SK-N-SH (cell line): ENCODE data around the gene HOXA5. TPM values are rescaled to one million over a fixed set of nuclear protein-coding genes. Genes with fewer than 3 reads are reported as not detected.
A peak's percentile ranks its signal among the peaks of the same experiment; 100 is the strongest.

ENCODE experiments used
- CTCF ChIA-PET: fragments of 300-600, 350-600 bp; formaldehyde crosslinking; extraction: SDS; loops from one replicate; lab custom pipeline; 2021; lab: Yijun Ruan, JAX
- POLR2A ChIA-PET: fragments of 350-600 bp; sonication (Branson Sonifier 250); formaldehyde crosslinking; extraction: SDS; loops from one replicate; lab custom pipeline; 2020; ENCODE audit warnings: antibody characterized with exemption, inconsistent platforms; lab: Yijun Ruan, JAX
- DNase-seq: peaks from one replicate; pipeline ENCODE4 v3.0.0; 2012
- H2AFZ ChIP-seq: fragments of 200-600 bp; sonication (generic); 2 replicates; pipeline ENCODE4 v1.8.1; 2016; ENCODE audit warnings: antibody characterized with exemption, mild to moderate bottlenecking, low read depth
- H3F3A ChIP-seq: fragments of 200-600 bp; sonication (generic); replicated peaks from 2 replicates; pipeline ENCODE3; 2016; ENCODE audit warnings: antibody characterized with exemption, mild to moderate bottlenecking; ENCODE audit not compliant: insufficient read depth
- H3K27ac ChIP-seq, 2 experiments: fragments of 200-500 bp in 1 of 2; fragments of 200-600 bp in 1 of 2; sonication (Bioruptor generic) in 1 of 2; sonication (generic), shearing (Covaris generic) in 1 of 2; 2 replicates each; pipeline versions ENCODE4 v1.5.1 to v1.6.1; 2014 to 2016; ENCODE audit warnings: low read depth in 2 of 2, inconsistent platforms in 1 of 2, low read length in 1 of 2, mild to moderate bottlenecking in 1 of 2, mixed read lengths in 1 of 2
- H3K27me3 ChIP-seq: fragments of 200-600 bp; sonication (generic), shearing (Covaris generic); 2 replicates; pipeline ENCODE4 v1.6.1; 2016; ENCODE audit warnings: mixed run types; ENCODE audit not compliant: insufficient read depth
- H3K36me3 ChIP-seq, 2 experiments: fragments of 200-500 bp in 1 of 2; fragments of 200-600 bp in 1 of 2; sonication (Bioruptor generic) in 1 of 2; sonication (generic) in 1 of 2; replicated peaks in 1 of 2; 2 replicates each; pipeline versions ENCODE3 to v1.5.1; 2014 to 2016; ENCODE audit warnings: low read length in 1 of 2, mild to moderate bottlenecking in 1 of 2; ENCODE audit not compliant: insufficient read depth in 2 of 2, control insufficient read depth in 1 of 2
- H3K4me1 ChIP-seq, 2 experiments: fragments of 200-500 bp in 1 of 2; fragments of 200-600 bp in 1 of 2; sonication (Bioruptor generic) in 1 of 2; sonication (generic), shearing (Covaris generic) in 1 of 2; 2 replicates each; pipeline versions ENCODE4 v1.5.1 to v1.6.1; 2014 to 2016; ENCODE audit warnings: low read depth in 1 of 2, low read length in 1 of 2, mixed run types in 1 of 2; ENCODE audit not compliant: insufficient read depth in 2 of 2, control insufficient read depth in 1 of 2
- H3K4me2 ChIP-seq: fragments of 200-600 bp; sonication (generic), shearing (Covaris generic); 2 replicates; pipeline ENCODE4 v1.6.1; 2017; ENCODE audit warnings: mixed run types
- H3K4me3 ChIP-seq, 2 experiments: fragments of 200-500 bp in 1 of 2; fragments of 200-600 bp in 1 of 2; sonication (Bioruptor generic) in 1 of 2; sonication (generic), shearing (Covaris generic) in 1 of 2; 2 replicates each; pipeline versions ENCODE4 v1.5.1 to v1.8.1; 2014 to 2016; ENCODE audit warnings: low read depth in 2 of 2, inconsistent platforms in 1 of 2, low read length in 1 of 2, mild to moderate bottlenecking in 1 of 2, mixed read lengths in 1 of 2, moderate library complexity in 1 of 2
- H3K79me2 ChIP-seq: fragments of 200-600 bp; sonication (generic); 2 replicates; pipeline ENCODE4 v1.8.1; 2017; ENCODE audit warnings: mild to moderate bottlenecking; ENCODE audit not compliant: insufficient read depth
- H3K9ac ChIP-seq: fragments of 200-600 bp; sonication (generic); 2 replicates; pipeline ENCODE4 v1.6.1; 2017; ENCODE audit warnings: mixed run types
- H3K9me2 ChIP-seq: fragments of 200-600 bp; sonication (generic); 2 replicates; pipeline ENCODE4 v1.6.1; 2017; ENCODE audit warnings: mixed run types
- H3K9me3 ChIP-seq: fragments of 200-600 bp; sonication (generic); 2 replicates; pipeline ENCODE4 v1.6.1; 2017; ENCODE audit warnings: mixed run types, mild to moderate bottlenecking, moderate library complexity
- H4K20me1 ChIP-seq: fragments of 200-600 bp; sonication (generic); 2 replicates; pipeline ENCODE4 v1.6.1; 2017; ENCODE audit warnings: mild to moderate bottlenecking, mixed run types; ENCODE audit not compliant: insufficient read depth
- CTCF ChIP-seq: fragments of 200-600 bp; sonication (generic); IDR thresholded peaks from 2 replicates; pipeline ENCODE4 v1.6.1; 2017; ENCODE audit warnings: antibody characterized with exemption, mild to moderate bottlenecking, moderate library complexity
- EP300 ChIP-seq, 2 experiments: IDR thresholded peaks; 2 replicates each; pipeline versions ENCODE4 v1.4.0 to v1.6.1; 2012; ENCODE audit warnings: borderline replicate concordance in 1 of 2, low read depth in 1 of 2, low read length in 1 of 2
- FOSL2 ChIP-seq: IDR thresholded peaks from 2 replicates; pipeline ENCODE4 v1.4.0; 2012; ENCODE audit warnings: low read depth, mild to moderate bottlenecking, moderate library complexity, borderline replicate concordance
- FOXJ3 ChIP-seq: sonication (generic); formaldehyde crosslinking; IDR thresholded peaks from 2 replicates; pipeline ENCODE4 v1.5.1; 2020; ENCODE audit warnings: mild to moderate bottlenecking, missing genetic modification reagents
- FOXM1 ChIP-seq: IDR thresholded peaks from 2 replicates; pipeline ENCODE4 v1.4.0; 2012; ENCODE audit warnings: low read depth, mild to moderate bottlenecking
- GATA2 ChIP-seq: sonication (generic); formaldehyde crosslinking; IDR thresholded peaks from 2 replicates; pipeline ENCODE4 v1.5.0; 2020; ENCODE audit warnings: mild to moderate bottlenecking, missing genetic modification reagents
- MAX ChIP-seq: IDR thresholded peaks from 2 replicates; pipeline ENCODE4 v1.4.0; 2012; ENCODE audit warnings: low read depth
- MXI1 ChIP-seq: IDR thresholded peaks from 2 replicates; pipeline ENCODE4 v1.6.1; 2012; ENCODE audit warnings: mild to moderate bottlenecking, low read depth, low read length, improper control_type of control experiment
- NFIC ChIP-seq: IDR thresholded peaks from 2 replicates; pipeline ENCODE4 v1.4.0; 2012; ENCODE audit warnings: borderline replicate concordance
- NRF1 ChIP-seq: IDR thresholded peaks from 2 replicates; pipeline ENCODE4 v1.6.1; 2012; ENCODE audit warnings: low read depth, mild to moderate bottlenecking, low read length
- POLR2AphosphoS5 ChIP-seq: IDR thresholded peaks from 2 replicates; pipeline ENCODE4 v1.6.1; 2012; ENCODE audit warnings: low read depth, low read length
- RAD21 ChIP-seq: IDR thresholded peaks from 2 replicates; pipeline ENCODE4 v1.6.1; 2012; ENCODE audit warnings: mild to moderate bottlenecking, low read length
- RCOR1 ChIP-seq: fragments of 150-350 bp; IDR thresholded peaks from 2 replicates; pipeline ENCODE4 v1.6.1; 2017; ENCODE audit warnings: antibody characterized with exemption, low read length
- REST ChIP-seq: IDR thresholded peaks from 2 replicates; pipeline ENCODE4 v1.6.1; 2012; ENCODE audit warnings: mild to moderate bottlenecking, low read depth, low read length, moderate library complexity
- SIN3A ChIP-seq: IDR thresholded peaks from 2 replicates; pipeline ENCODE4 v1.6.1; 2012; ENCODE audit warnings: low read depth, mild to moderate bottlenecking, low read length, moderate library complexity, borderline replicate concordance
- SMC3 ChIP-seq: IDR thresholded peaks from 2 replicates; pipeline ENCODE4 v1.6.1; 2012; ENCODE audit warnings: low read depth, low read length, improper control_type of control experiment
- TEAD4 ChIP-seq: IDR thresholded peaks from 2 replicates; pipeline ENCODE4 v1.4.0; 2012; ENCODE audit warnings: mild to moderate bottlenecking, borderline replicate concordance; ENCODE audit not compliant: insufficient read depth
- ZBTB33 ChIP-seq: IDR thresholded peaks from 2 replicates; pipeline ENCODE4 v1.4.0; 2012; ENCODE audit warnings: low read depth, borderline replicate concordance
- WGBS: methylation state at CpG from one replicate; pipeline ENCODE4 v1.1.6; 2017; ENCODE audit warnings: low lambda C conversion rate; 5-methylcytosine and 5-hydroxymethylcytosine counted together
- polyA plus RNA-seq, 3 experiments: library from polyadenylated mRNA; depleted of rRNA; stranded (reverse); fragments of >200 nt; gene quantifications; 2 replicates each; pipeline ENCODE4 v1.2.3, GENCODE V29; 2012

Gene HOXA5
- polyA plus RNA-seq, 1 of the 3 experiments (the other 2 are of a cell fraction) = not detected

- Histone ChIP-seq H3K27me3 (peaks cover 91% of the 10 kb centered on the region), H4K20me1 (peaks cover 5% of the 10 kb centered on the region), H3K4me3 (no peak overlapping the region), H3K9me3 (no peaks in the 10 kb centered on the region), H3K9ac (no peak overlapping the region), H3K79me2 (no peaks in the 10 kb centered on the region), H2AFZ (no peak overlapping the region), H3K4me1 (peaks cover 0 to 8% of the 10 kb centered on the region in 2 experiments; a peak in 1 of 4 replicates), H3K9me2 (no peaks in the 10 kb centered on the region), H3F3A (peaks cover 13% of the 10 kb centered on the region), H3K4me2 (0 out of 2 replicates have a peak overlapping the region, but pooled peaks have one; percentile 4), H3K36me3 (no peaks in the 10 kb centered on the region), H3K27ac (no peak overlapping the region)
- 15% methylated on average over 33 of the region's 47 CpGs for WGBS
- TF ChIP-seq GATA2 (CRISPR knock-in tag) (no peak), FOSL2 (no peak), CTCF (peak; percentile 34; the same call in 1 of the 2 replicates)
- no peak for DNase-seq
- ChIA-PET CTCF (interaction anchor here (0.6 to 12.1 kb wide), 4 partner anchors 10 to 1348 kb away, joined by 3 to 270 read pairs (median 104); partner anchors contain the start of genes HOXA10, HOXA3, HOXA5 and HOXA6), POLR2A (no interaction called here)
Observed at GRCh38 chr7:27164367-27165088, 21.0 kb upstream of the HOXA5 start.

GRCh38 chr7:27164045-27164366 is 20.5 kb upstream of the HOXA5 start:
- no peak overlapping the region for H2AFZ ChIP-seq
- no peak overlapping the region for H3K27ac ChIP-seq
- peaks cover 0 to 8% of the 10 kb centered on the region in 2 experiments; a peak in 1 of 4 replicates for H3K4me1 ChIP-seq
- peaks cover 5% of the 10 kb centered on the region for H4K20me1 ChIP-seq
- 29% methylated on average over 12 of the region's 12 CpGs for WGBS
- H3K79me2 ChIP-seq = no peaks in the 10 kb centered on the region
- ChIA-PET CTCF (interaction anchor here (0.6 to 12.1 kb wide), 5 partner anchors 11 to 1349 kb away, joined by 3 to 270 read pairs (median 31); partner anchors contain the start of genes HOXA10, HOXA3, HOXA5 and HOXA6), POLR2A (no interaction called here)
- H3K9ac ChIP-seq = no peak overlapping the region
- no peak overlapping the region for H3K4me2 ChIP-seq
- no peaks in the 10 kb centered on the region for H3K36me3 ChIP-seq
- no peaks in the 10 kb centered on the region for H3K9me2 ChIP-seq
- no peak overlapping the region for H3K4me3 ChIP-seq
- no peaks in the 10 kb centered on the region for H3K9me3 ChIP-seq
- no peak for DNase-seq
- peaks cover 13% of the 10 kb centered on the region for H3F3A ChIP-seq
- H3K27me3 ChIP-seq = peaks cover 91% of the 10 kb centered on the region
- TF ChIP-seq NRF1 (no peak), EP300 (IDR thresholded peaks at IDR 0.05; ENCODE audit: borderline replicate concordance in 1 of 2, low read depth in 1 of 2, low read length in 1 of 2) (no peak), TEAD4 (no peak), REST (no peak), FOXJ3 (CRISPR knock-in tag) (no peak), GATA2 (CRISPR knock-in tag) (no peak), RCOR1 (no peak), RAD21 (no peak), SMC3 (no peak), NFIC (no peak), ZBTB33 (no peak), MAX (no peak), FOXM1 (no peak), MXI1 (no peak), POLR2AphosphoS5 (no peak), SIN3A (no peak)
